HG02763 (cell line): ENCODE data around the gene COL19A1.

Experiments used
- ATAC-seq: cut with Tn5 transposase; IDR thresholded peaks from one replicate; pipeline ENCODE4 v1.9.1; 2021; ENCODE audit warnings: mild to moderate bottlenecking, moderate library complexity; ENCODE audit not compliant: unreplicated experiment

The COL19A1 gene

DNA sequence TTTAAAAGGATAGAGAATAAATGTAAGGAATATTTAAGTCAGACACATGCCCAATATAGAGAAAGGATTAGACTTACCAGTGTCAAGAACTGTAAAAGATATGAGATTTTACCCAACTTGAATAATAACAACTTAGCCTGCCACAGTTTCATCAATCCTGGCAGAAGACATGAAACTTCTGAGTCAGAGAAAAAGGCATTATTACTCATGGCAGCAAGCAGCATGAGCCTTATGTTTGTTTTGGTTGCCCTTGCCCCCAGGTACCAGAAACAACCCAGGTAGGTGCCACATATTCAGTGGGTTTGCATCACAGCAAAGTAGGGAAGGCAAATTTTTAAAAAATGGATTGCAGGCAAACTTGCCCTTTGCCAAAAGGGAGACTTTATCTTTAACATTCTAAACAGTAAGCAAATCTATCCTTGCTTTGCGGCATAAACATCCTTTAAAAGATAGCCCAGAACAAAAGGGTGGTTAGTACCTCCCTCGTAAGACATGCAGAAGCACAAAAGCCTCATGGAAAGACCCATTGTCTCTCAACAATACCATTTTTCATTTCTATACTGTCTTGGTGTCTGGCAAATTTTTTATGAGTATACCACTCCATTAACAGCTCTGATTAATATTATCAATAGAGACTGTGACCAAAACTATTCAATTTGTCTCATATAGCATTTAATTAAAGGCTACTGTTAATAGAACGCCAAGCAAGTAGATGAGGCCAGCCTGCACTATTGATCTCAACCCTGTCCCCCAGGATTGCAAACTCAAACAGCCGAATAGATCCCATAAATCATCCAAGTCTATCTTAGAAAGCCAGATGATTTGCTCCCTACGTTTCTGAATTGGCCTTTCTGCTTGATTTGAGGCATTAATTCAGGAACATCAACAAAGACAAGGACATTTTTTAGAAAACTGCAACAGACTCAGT is 185.1 kb downstream of the COL19A1 start:
- ATAC-seq: no peak

DNA sequence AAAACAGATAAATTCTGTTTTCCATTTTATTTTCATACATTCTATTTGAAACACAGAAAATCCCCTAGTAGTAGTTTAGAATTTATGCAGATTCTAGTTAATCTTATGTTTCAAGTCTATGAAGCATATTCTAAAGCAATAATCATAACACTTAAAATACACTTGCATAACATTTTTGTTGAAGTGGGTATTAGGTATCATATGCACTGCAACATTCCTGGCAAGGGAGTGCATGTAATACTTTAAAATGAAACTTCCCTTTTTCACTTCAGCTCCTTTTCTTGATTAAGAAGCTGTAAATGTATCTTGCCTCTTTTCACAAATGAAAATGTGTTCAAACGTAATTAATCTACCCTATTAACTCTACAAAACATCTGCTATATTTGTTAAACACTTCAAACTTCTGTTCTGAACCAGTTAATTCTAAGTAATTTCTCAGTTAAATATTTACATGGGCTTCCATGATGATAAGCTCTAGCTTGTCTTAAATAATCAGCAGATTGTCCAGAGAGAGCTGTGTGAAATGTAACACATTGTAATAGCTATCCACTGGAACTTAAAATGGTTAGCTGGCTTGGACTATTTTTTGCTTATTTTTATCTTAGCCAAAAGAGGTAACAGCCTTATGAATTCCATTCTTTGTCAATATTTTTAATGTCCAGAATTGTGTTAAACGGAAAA is 192.8 kb downstream of the COL19A1 start:
- ATAC-seq: no peak

DNA sequence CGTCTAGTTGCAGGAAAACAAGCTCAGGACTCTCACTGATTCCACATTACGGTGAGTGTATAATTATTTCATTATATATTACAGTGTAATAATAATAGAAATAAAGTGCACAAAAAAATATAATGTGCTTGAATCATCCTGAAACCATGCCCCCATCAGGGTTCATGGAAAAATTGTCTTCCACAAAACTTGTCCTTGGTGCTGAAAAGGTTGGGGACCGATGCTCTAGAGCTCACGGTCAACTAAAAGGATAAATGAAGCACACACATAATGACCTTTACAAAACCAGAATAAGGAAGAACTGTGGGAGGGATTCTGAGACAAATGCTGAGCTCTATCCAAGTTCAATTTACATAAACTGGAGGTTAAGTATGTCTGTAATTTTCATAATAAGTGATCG is 194.3 kb downstream of the COL19A1 start:
- ATAC-seq: no peak

DNA sequence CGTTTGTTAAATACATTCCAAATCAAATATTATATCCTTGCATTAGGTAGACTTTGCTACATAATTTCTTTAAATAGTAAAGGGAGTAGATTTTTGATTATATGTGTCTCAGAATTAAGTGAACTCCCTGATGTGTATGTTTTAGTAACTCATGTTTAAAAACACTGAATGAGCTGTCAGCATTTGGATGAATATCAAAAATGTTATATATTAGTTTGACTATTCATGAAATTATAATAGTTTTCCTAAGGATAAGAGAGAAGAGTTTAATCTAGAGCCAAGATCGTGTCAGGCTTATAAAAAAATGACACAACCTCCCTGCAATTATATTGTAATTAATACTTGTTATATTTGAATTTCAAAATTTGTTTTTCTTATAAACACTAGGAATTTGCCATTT is 195.2 kb downstream of the COL19A1 start:
- no peak for ATAC-seq

DNA sequence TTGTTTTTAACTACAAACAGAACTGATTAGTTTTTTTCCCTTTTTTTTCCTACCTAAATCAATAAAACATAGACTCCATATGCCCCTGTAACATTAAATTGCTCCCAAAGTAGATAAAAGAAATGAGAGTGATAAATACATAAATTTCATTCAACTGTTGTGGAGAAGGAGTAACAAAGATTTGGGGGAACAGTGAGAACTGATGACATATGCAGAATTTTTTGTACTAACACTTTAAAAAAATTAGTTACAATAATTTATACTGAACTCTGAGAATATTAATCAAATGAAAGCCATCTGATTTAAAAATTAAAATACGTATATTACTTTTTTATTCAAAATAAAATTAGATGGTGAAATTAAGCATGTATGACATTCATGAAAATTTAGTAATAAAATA is 195.7 kb downstream of the COL19A1 start:
- ATAC-seq: no peak

DNA sequence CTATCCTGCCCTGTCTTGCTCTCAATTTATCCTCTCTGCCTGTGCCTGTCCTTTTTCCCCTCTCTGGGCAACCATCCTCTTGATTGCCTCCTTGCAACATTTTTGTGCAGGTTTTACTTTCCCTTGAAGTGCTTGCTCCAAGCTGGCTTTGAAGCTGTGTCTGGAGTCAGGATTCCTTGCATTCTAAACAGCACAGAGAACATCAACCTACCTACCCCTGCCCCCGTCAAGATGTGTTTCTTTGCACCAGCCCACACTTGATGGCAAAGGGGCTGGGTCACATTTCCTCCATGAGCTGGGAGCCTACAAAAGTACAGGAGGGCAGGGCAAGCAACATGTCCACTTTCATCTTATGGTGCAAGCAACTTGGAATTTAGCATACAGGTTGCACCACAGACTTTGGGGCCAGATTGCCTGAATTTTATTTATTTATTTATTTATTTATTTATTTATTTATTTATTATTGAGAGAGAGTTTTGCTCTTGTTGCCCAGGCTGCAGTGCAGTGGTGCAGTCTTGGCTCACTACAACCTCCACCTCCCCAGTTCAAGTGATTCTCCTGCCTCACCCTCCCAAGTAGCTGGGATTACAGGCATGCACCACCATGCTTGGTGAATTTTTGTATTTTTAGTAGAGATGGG is 206.3 kb downstream of the COL19A1 start:
- ATAC-seq: no peak

DNA sequence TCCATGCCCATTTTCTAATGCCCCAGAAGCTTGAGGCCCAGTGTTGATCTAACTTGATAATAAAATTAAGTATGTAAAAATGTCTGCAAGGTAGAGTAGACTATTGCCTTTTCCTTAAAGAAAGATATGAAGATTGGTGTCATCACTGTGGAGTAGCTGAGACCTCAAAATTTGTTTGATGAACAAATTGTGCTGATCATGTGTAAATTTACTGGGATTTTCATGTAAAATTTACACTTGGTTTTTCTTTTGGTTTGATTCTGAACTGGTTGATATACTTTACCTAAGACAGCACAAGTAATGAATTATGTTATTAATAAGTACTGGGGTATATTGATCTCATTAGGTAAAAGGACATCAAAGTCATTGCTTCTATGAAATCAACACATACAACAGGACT is 207.3 kb downstream of the COL19A1 start:
- no peak for ATAC-seq

DNA sequence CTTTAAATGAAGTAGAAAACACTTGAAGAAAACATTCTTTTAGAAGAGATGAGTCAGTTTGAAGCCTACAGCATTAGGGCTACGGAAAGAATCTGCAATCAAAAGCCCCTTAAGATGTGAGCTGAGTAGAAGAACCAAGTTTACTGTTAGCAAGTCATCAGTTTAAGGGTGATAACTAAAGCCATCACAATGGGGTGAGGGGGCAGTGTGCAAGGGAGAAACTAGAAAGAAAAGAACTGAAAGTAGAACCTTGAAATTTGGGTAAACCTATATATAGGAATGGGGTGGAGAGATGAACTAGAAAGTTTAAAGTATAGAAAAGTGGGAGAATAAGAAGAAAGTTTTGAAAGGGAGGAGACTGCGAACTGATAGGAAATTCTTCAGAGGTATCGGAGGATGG is 212.9 kb downstream of the COL19A1 start:
- no peak for ATAC-seq

DNA sequence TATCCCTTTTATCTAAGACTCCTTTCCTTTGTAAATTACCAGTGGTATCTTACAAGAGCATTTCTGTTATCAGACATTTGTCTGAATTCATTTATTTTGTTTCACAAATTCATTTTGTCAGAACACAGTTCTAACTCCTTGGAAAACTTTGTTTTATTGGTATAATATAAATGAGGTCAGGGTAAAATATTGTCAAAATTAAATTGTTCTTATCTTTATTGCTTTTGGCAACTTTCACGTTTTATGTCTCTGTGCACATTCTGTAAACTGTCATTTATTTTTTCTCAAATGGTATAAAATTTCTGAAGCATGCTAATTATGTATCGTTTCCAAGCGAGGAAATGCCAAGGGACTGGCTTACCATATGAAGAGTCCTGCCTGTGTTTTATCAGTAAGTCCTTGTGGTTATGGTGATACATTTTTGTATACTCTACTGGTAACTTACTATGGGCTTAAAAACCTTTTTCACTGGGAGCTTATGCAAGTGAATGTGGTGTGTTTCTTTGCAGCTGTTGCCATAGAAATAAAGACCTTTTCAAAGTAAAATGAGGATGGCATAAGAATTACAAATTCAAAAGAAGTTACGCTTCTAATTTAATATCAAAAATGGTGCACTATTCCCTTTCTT is 214.2 kb downstream of the COL19A1 start:
- no peak for ATAC-seq

DNA sequence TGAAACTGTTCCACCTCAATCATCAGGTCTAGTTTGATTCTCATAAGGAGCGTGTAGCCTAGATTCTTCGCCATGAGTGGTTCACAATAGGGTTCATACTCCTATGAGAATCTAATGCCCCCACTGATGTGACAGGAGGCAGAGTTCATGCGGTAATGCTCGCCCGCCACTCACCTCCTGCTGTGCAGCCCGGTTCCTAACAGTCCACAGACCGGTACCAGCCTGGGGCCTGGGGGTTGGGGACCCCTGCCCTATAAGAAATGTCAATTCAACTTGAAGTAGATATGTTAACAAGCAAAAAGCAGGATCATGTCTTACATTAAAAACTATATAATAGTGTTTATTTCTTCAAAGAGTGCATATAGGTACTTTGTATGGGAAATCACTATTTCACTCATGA is 216.5 kb downstream of the COL19A1 start:
- ATAC-seq: no peak

DNA sequence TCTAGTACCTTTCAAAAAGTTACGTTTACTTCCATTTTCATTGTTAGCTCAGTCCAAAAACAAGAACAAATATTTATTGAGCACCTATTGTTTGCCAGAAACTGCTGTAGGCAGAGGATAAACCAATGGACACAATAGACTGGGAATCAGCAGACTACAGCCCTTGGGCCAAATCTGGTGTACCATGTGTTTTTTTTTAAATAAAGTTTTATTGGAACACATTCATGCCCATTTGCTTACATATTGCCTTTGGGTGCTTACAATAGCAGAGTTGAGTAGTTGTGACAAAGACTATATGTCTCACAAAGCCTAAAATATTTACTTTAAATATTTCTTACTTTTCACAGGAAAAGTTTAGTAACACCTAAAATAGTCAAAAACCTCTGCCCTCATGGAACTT is 220.4 kb downstream of the COL19A1 start:
- no peak for ATAC-seq

DNA sequence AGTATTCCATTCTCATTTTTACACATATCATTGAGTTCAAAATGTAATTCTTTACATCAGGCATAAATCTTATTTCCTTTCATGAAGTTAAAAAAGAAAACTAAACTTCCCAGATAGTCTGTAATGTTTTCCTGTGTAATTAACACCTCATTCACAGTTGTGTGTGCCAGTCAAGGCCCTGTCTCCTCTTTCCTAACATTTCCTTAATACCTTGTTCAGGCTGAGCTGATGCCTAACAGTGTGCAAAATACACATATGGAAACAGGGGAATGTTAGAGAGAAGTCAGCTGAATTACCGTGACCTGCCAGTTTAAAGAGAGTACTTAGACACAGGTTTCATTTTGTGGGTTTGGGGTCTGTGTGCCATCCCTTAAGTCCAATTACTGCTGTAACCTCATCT is 227.8 kb downstream of the COL19A1 start:
- no peak for ATAC-seq

DNA sequence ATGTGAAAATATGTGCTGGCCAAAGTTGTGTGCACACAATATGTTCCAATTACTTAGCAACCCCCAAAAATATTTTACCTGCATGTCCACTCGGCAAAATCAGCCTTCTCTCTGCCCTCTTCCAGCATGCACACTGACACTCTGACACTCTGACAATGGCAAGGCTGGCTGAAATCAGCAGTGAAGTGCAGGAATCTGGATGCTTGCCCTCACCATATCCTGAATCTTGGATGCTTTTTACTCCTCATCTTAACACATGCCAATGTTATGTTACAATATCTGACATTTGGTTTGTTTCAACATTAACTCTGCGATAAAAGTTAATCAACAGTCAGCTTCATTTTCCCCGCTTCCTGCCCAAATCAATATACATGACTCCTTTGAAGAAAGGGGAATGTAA is 233.4 kb downstream of the COL19A1 start:
- ATAC-seq: no peak

DNA sequence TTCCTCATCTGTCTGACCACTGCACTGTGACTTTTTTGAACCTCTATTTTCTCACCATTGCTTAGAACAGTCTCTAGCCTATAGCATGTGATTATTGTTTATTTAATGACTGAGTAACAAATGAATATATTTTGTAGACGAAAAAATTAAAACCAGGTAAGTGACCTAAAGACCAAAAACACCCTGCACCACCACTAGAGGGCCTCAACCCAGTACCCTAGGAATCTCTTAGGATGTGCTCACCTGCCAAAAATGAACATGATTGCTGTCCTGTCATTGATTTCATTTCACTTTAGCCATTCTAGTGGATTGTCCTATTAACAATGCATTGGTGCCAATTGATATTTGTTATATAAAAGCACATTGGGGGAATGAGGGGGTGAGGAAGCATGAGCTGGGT is 237.4 kb downstream of the COL19A1 start:
- no peak for ATAC-seq

DNA sequence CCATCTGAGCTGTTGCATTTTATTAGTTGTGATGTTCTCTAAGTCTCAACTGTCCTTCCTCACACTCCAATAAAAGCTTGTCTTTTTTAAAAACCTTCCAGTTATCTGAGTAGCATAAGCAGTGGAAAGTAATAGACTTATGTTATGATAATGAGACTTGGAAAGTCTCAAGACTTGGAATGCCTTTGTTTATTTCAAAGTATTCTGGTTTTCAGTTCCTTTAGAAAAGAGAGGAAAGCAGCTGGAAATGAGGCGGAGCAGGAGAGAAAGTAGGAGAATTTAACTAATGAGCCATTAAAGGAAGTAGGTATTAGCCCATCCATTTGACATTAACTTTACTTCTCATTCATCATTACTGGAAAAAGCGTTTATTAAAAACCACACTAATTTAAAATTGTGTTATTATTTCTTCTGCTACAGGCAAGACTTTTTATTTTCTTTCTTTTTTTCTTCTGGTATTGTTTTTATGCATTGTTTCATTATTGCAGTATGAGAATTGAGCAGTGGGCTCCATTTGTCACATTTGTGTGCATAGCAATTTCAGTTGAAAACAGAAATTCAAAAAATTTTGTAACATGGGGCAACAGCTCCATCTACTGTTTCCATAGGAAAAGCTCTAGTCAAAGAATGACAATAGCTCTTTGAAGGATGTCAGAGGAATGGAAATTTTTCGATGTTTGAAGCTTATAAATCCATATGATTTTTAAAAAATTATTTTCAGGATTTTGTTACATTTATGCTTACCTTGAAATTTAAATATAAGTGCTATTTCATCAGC is 241.7 kb downstream of the COL19A1 start:
- no peak for ATAC-seq

DNA sequence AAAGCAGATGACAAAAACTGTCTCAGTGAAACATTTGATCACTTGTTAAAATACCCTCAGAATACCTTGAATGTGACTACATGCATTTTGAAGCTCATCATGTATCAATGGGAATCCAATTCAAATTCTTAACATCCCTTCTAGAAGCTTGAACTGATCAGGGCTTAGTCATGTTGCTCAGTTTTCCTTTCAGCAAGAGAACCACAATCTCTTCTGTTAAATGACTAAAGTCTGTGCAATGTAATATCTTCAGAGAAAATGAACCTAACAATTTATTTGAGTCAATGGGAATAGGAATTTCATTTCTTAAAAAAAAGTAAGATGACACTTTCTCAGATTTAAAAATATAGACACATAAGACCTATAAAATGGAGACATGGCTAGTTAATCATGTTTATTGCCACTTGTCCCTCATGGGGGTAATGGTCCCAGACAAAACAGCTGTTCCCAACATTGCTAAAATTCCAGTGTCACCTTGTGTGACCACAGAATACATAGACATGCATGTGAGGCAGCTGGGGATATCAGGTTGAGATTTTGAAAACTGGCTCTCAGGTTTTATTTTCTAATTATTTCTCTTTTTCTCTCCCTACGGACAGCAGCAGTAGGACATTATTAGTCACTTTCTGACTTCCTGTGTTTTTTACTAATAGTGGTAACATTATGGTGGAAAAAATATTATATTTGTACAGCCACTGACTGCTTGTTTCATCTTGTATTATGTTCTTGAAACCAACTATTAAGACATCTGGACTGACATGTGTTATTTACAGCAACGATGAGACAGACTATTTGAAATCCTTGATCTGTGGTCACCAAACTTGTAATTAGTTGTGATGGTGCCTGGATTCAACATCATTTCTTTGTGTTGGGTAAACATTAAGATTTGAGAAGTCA is 244.0 kb downstream of the COL19A1 start:
- ATAC-seq: no peak

DNA sequence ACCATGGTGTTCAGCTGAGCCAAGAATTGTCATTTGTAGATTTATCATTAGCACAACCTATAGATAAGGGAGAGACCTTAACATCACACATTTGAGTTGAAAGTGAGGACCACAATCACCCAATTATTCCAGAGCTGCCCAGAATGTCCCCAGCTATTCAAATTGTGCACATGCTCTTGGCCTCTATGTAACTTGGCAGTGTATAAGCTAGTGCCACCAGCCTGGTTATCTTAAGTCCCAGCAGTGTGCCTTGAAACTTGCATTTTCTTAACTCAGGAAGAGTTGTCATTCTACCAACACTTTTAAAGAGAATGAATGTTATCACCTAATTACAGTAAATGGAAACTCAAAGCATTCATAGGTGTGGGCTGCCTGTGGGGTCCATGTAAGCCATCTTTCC is 245.4 kb downstream of the COL19A1 start:
- ATAC-seq: no peak

DNA sequence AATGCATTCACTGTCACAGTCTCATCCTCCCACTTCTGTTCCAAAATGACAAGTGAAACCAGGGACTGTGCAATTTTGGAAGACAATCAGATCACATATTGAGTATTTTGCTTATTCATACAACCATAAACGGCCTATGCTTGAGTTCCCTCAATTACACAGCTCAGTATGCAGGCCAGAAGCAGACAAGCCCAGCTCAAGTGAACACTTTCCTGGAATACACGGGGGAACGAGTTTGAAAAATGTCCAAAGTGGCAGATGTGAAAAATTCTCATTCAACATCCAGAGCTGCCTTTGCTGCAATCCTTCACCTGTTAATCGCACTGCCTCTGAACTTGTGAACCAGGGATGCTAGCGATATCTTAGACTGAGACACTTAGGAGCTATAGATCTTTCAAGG is 246.4 kb downstream of the COL19A1 start:
- ATAC-seq: no peak

DNA sequence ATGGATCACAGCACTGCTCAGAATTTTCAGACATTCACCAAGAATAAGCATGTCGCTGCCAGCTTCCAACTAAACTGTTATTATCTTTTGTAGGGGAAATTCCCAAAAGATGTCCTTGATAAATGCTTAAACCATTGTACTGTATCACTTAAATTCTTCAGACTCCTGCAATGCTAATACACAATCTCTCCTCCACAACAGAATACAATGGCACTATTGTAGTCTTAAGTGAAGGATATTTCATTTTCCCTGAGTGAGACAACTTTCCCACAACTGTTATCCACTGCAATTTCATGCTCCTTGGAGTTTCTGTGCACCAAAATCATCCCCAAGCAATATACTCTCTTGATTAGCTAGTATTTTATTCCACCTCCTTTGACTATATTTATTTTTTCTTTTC is 246.8 kb downstream of the COL19A1 start:
- no peak for ATAC-seq

DNA sequence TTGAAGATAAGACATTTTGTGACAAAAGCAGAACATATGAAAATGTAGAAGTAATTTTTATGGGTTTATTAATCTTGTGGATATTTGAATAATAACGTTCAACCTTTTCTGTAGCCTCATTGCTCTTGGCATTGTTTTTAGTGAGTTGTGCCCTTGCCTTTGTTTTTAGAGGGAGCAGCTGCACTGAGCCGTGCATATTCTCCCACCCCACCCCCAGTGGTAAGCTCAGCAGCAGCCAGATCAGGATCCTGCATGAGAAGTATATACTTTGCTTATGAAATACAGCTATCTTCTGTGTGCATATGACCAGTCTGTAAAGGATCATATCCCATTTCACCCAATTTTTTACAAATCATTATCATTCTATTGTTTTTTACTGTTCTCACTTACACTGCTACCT is 252.3 kb downstream of the COL19A1 start:
- no peak for ATAC-seq
